ENCODE data around the gene SLC2A5.

DNA sequence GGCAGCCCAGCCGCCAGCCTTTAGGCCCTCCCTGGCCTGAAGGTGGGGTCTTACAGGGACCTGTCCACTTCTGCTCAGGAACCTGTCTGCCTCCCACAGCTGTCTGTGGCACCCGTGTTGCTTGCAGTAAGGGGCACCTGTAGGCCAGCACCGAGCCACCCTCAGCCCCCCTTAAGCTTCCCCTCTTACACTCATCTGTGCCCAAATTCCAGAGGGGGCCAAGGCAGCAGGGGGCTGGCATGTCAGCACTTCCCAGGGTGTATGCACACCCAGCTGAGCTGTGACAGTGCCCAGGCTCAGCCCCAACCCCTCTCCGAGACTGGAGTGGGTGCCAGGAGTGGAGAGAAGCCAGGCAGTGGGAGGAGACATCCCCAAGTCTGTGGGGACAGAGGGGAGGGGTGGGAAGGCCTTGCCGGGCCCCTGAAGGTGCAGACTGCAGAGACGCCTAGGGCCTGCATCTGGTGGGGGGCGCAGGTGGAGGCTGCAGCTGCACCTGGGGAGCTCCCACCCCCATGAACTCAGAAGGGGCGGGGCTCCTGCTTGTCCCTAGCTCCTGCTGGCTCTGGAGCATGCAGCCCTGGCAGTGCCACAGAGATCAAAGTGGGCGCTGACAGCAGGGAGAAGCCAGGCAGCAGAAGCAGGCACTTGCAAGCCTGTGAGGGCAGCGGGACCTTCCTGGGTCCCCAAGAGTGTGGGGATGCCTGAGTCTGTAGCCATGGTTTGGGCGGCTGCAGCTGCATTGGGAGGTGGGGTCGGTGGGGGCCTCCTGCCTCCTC, 37.8 kb downstream of the SLC2A5 start:
- TF ChIP-seq HMG20B (CRISPR knock-in tag; IDR thresholded peaks at IDR 0.05) (no peak), ZNF324 (CRISPR knock-in tag; IDR thresholded peaks at IDR 0.05) (no peak), SRF (CRISPR knock-in tag; IDR thresholded peaks at IDR 0.05) (no peak), TBL1XR1 (IDR thresholded peaks at IDR 0.05; ENCODE audit: low read length in 2 of 2) (no peak), EGR1 (conservative IDR thresholded peaks at IDR 0.05) (no peak), SIN3B (IDR thresholded peaks at IDR 0.05; ENCODE audit: low read depth) (no peak), ZNF384 (IDR thresholded peaks at IDR 0.05; ENCODE audit: low read depth, low read length) (no peak)
- TF ChIP-seq, protein P1, sequence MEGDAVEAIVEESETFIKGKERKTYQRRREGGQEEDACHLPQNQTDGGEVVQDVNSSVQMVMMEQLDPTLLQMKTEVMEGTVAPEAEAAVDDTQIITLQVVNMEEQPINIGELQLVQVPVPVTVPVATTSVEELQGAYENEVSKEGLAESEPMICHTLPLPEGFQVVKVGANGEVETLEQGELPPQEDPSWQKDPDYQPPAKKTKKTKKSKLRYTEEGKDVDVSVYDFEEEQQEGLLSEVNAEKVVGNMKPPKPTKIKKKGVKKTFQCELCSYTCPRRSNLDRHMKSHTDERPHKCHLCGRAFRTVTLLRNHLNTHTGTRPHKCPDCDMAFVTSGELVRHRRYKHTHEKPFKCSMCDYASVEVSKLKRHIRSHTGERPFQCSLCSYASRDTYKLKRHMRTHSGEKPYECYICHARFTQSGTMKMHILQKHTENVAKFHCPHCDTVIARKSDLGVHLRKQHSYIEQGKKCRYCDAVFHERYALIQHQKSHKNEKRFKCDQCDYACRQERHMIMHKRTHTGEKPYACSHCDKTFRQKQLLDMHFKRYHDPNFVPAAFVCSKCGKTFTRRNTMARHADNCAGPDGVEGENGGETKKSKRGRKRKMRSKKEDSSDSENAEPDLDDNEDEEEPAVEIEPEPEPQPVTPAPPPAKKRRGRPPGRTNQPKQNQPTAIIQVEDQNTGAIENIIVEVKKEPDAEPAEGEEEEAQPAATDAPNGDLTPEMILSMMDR (IDR thresholded peaks at IDR 0.05 in 2 of 3, conservative IDR thresholded peaks at IDR 0.05 in 1 of 3; ENCODE audit: insufficient read depth in 2 of 3, low read depth in 1 of 3, low read length in 3 of 3) = no peak
